Activated naive CD4-positive, alpha-beta T cell treated with anti-CD3 and anti-CD28 coated beads, Interleukin-2, amount 10 ng/mL, durations not matched to agents 7 days and 5 days (primary cell): Measurements from ENCODE around the gene PCDHA9.
"Not testable (repeated sequence)": the region's sequence is repeated elsewhere in the genome, so short reads cannot be mapped to it uniquely, and the experiment has no call there.

Source experiments
- CTCF ChIA-PET: fragments of 350-600 bp; sonication (Branson Sonifier 250); formaldehyde crosslinking; loops from one replicate; lab custom pipeline; 2021; ENCODE audit warnings: antibody characterized with exemption; lab: Charles Lee
- DNase-seq: peaks from one replicate; pipeline ENCODE4 v3.0.0-alpha.2; 2020
- H3K27ac Mint-ChIP-seq: one replicate; pipeline ENCODE4 v1.8.0; 2021; ENCODE audit warnings: mild to moderate bottlenecking, moderate library complexity, mixed read lengths
- H3K27me3 Mint-ChIP-seq: one replicate; pipeline ENCODE4 v1.8.0; 2021; ENCODE audit warnings: mild to moderate bottlenecking, mixed read lengths
- H3K36me3 Mint-ChIP-seq: one replicate; pipeline ENCODE4 v1.8.0; 2021; ENCODE audit warnings: mixed read lengths
- H3K4me1 Mint-ChIP-seq: one replicate; pipeline ENCODE4 v1.8.0; 2021; ENCODE audit warnings: mixed read lengths
- H3K4me3 Mint-ChIP-seq: one replicate; pipeline ENCODE4 v1.8.0; 2021; ENCODE audit warnings: mild to moderate bottlenecking, moderate library complexity, mixed read lengths
- H3K9me3 Mint-ChIP-seq: one replicate; pipeline ENCODE4 v1.8.0; 2021; ENCODE audit warnings: mixed read lengths

PCDHA9 gene

GRCh38 chr5:140848139-140849102 is at the start of gene PCDHA9:
PCDHA9 (plus strand) TSS chr5:140848382; CDS start chr5:140848496, 114 bp downstream.
- DNase-seq, CTCF ChIA-PET: not testable (repeated sequence)

GRCh38 chr5:140800816-140801493 is 47.2 kb upstream of the PCDHA9 start, which contains the start of gene PCDHA3:
PCDHA3 (plus strand) TSS chr5:140801057.
- H3K27ac Mint-ChIP-seq: peak within 1 kb of the TSS; percentile 49
- H3K36me3 Mint-ChIP-seq: peaks cover 2% of the 10 kb centered on the region
- DNase-seq: no peak
- H3K27me3 Mint-ChIP-seq: peaks cover 4% of the 10 kb centered on the region
- CTCF ChIA-PET: no interaction called here
- H3K4me3 Mint-ChIP-seq: peak within 1 kb of the TSS; percentile 10
- peaks cover 24% of the 10 kb centered on the region for H3K9me3 Mint-ChIP-seq
- H3K4me1 Mint-ChIP-seq: no peaks in the 10 kb centered on the region

More at GRCh38 chr5:140848139-140849102, at the start of gene PCDHA9:
- not testable (repeated sequence) for H3K27ac Mint-ChIP-seq, H3K27me3 Mint-ChIP-seq, H3K4me3 Mint-ChIP-seq, H3K36me3 Mint-ChIP-seq, H3K4me1 Mint-ChIP-seq
- peaks cover 15% of the 10 kb centered on the region for H3K9me3 Mint-ChIP-seq

- no peak overlapping the region for H3K27ac Mint-ChIP-seq
- peaks cover 23% of the 10 kb centered on the region for H3K9me3 Mint-ChIP-seq
- DNase-seq: no peak
- H3K4me1 Mint-ChIP-seq: no peaks in the 10 kb centered on the region
- CTCF ChIA-PET: no interaction called here
- peaks cover 4% of the 10 kb centered on the region for H3K27me3 Mint-ChIP-seq
- H3K4me3 Mint-ChIP-seq: no peak overlapping the region
- H3K36me3 Mint-ChIP-seq: peaks cover 2% of the 10 kb centered on the region
These were observed 46.7 kb upstream of the PCDHA9 start for GRCh38 chr5:140801494-140801841.

GRCh38 chr5:140802381-140802780 is 45.8 kb upstream of the PCDHA9 start:
- DNase-seq, CTCF ChIA-PET, H3K36me3 Mint-ChIP-seq, H3K4me3 Mint-ChIP-seq, H3K4me1 Mint-ChIP-seq, H3K27me3 Mint-ChIP-seq: not testable (repeated sequence)
- peaks cover 25% of the 10 kb centered on the region for H3K9me3 Mint-ChIP-seq
- H3K27ac Mint-ChIP-seq: peak overlapping the region; percentile 49

GRCh38 chr5:140802781-140803271 is 45.4 kb upstream of the PCDHA9 start:
- H3K9me3 Mint-ChIP-seq: peaks cover 29% of the 10 kb centered on the region
- peaks cover 3% of the 10 kb centered on the region for H3K36me3 Mint-ChIP-seq
- no peak overlapping the region for H3K4me3 Mint-ChIP-seq
- H3K27ac Mint-ChIP-seq: peak overlapping the region; percentile 7
- no peaks in the 10 kb centered on the region for H3K4me1 Mint-ChIP-seq
- CTCF ChIA-PET: no interaction called here
- peaks cover 10% of the 10 kb centered on the region for H3K27me3 Mint-ChIP-seq
- DNase-seq: no peak

- no peaks in the 10 kb centered on the region for H3K4me1 Mint-ChIP-seq
- CTCF ChIA-PET: interaction anchor here (0.9 to 1.3 kb wide), 3 partner anchors 12 to 57 kb away, joined by 3 read pairs; no protein-coding TSS in a partner anchor
- DNase-seq: peak; percentile 45
- H3K9me3 Mint-ChIP-seq: peaks cover 28% of the 10 kb centered on the region
- H3K36me3 Mint-ChIP-seq: peaks cover 3% of the 10 kb centered on the region
- no peak within 1 kb of the TSS for H3K27ac Mint-ChIP-seq
- peaks cover 11% of the 10 kb centered on the region for H3K27me3 Mint-ChIP-seq
- no peak within 1 kb of the TSS for H3K4me3 Mint-ChIP-seq
These were observed 41.1 kb upstream of the PCDHA9 start, which contains the start of gene PCDHA4 for GRCh38 chr5:140806834-140807775. PCDHA4 (plus strand) TSS chr5:140807068.

DNA sequence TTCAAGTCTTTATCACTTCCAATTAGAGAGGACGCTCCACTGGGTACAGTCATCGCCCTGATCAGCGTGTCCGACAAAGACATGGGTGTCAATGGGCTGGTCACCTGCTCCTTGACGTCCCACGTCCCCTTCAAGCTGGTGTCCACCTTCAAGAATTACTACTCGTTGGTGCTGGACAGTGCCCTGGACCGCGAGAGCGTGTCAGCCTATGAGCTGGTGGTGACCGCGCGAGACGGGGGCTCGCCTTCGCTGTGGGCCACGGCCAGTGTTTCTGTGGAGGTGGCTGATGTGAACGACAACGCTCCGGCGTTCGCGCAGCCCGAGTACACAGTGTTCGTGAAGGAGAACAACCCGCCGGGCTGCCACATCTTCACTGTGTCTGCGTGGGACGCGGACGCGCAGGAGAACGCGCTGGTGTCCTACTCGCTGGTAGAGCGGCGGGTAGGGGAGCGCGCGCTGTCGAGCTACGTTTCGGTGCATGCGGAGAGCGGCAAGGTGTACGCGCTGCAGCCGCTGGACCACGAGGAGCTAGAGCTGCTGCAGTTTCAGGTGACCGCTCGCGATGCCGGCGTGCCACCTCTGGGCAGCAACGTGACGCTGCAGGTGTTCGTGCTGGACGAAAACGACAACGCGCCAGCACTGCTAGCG is 39.8 kb upstream of the PCDHA9 start:
- H3K27me3 Mint-ChIP-seq: peaks cover 11% of the 10 kb centered on the region
- H3K9me3 Mint-ChIP-seq: peaks cover 29% of the 10 kb centered on the region
- not testable (repeated sequence) for DNase-seq, H3K27ac Mint-ChIP-seq, H3K36me3 Mint-ChIP-seq, H3K4me3 Mint-ChIP-seq, H3K4me1 Mint-ChIP-seq
- CTCF ChIA-PET: interaction anchor here (0.9 to 1.1 kb wide), 2 partner anchors 25 to 56 kb away, joined by 3 read pairs; no protein-coding TSS in a partner anchor

DNA sequence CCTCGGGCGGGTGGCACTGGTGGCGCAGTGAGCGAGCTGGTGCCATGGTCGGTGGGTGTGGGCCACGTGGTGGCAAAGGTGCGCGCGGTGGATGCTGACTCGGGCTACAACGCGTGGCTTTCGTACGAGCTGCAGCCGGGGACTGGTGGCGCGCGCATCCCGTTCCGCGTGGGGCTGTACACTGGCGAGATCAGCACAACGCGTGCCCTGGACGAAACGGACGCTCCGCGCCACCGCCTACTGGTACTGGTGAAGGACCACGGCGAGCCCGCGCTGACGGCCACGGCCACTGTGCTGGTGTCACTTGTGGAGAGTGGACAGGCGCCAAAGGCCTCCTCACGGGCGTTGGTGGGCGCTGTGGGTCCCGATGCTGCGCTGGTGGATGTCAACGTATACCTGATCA is 39.3 kb upstream of the PCDHA9 start:
- Mint-ChIP-seq H3K9me3 (peaks cover 28% of the 10 kb centered on the region), H3K27ac (no peak overlapping the region), H3K27me3 (peaks cover 11% of the 10 kb centered on the region), H3K36me3 (peaks cover 1% of the 10 kb centered on the region), H3K4me3 (no peak overlapping the region), H3K4me1 (no peaks in the 10 kb centered on the region)
- DNase-seq: no peak
- CTCF ChIA-PET: no interaction called here

DNA sequence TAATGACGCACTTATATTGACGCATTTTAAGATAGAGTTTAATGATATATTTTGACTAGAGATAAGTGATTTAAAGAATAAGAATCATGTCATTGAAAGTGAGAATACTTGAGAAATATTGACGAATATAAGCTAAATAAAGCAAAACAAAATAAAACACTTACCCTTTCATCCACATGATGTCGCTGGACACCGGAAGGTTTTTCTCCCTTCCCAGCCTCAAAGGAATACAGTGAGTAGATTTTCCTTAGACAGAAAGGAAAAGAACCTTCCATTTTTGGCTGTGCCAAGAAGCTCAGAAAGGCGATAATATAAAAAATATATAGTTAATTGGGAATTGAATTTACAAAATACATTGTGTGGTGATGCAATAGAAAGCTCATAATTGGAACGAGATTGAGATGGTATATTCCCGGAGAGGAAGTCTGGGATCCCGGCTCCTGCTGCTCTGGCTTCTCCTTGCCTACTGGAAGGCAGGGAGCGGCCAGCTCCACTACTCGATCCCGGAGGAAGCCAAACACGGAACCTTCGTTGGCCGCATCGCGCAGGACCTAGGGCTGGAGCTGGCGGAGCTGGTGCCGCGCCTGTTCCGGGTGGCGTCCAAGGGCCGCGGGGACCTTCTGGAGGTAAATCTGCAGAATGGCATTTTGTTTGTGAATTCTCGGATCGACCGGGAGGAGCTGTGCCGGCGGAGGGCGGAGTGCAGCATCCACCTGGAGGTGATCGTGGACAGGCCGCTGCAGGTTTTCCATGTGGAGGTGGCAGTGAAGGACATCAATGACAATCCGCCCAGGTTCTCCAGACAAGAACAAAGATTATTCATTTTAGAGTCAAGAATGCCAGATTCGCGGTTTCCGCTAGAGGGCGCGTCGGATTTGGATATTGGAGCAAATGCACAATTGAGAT is 26.6 kb upstream of the PCDHA9 start, which contains the start of gene PCDHA5:
Gene PCDHA5 (plus strand): TSS at position 239 of the 906 bp plus-strand sequence.
- Mint-ChIP-seq H3K4me1 (no peaks in the 10 kb centered on the region), H3K36me3 (no peaks in the 10 kb centered on the region), H3K9me3 (peaks cover 10% of the 10 kb centered on the region), H3K4me3 (no peak within 1 kb of the TSS), H3K27me3 (peaks cover 3% of the 10 kb centered on the region), H3K27ac (no peak within 1 kb of the TSS)
- CTCF ChIA-PET: interaction anchor here (0.9 to 1.2 kb wide), 2 partner anchors 12 to 549 kb away, joined by 3 read pairs; no protein-coding TSS in a partner anchor
- peak; percentile 50 for DNase-seq

GRCh38 chr5:140822281-140822629 is 25.9 kb upstream of the PCDHA9 start:
- no peaks in the 10 kb centered on the region for H3K4me1 Mint-ChIP-seq
- H3K9me3 Mint-ChIP-seq: peaks cover 13% of the 10 kb centered on the region
- H3K27ac Mint-ChIP-seq: no peak overlapping the region
- peaks cover 3% of the 10 kb centered on the region for H3K27me3 Mint-ChIP-seq
- no peaks in the 10 kb centered on the region for H3K36me3 Mint-ChIP-seq
- H3K4me3 Mint-ChIP-seq: no peak overlapping the region
- no peak for DNase-seq
- CTCF ChIA-PET: no interaction called here

GRCh38 chr5:140822969-140823368 is 25.2 kb upstream of the PCDHA9 start:
- H3K4me1 Mint-ChIP-seq, H3K27me3 Mint-ChIP-seq, H3K27ac Mint-ChIP-seq, DNase-seq, CTCF ChIA-PET, H3K36me3 Mint-ChIP-seq, H3K4me3 Mint-ChIP-seq: not testable (repeated sequence)
- peaks cover 15% of the 10 kb centered on the region for H3K9me3 Mint-ChIP-seq

DNA sequence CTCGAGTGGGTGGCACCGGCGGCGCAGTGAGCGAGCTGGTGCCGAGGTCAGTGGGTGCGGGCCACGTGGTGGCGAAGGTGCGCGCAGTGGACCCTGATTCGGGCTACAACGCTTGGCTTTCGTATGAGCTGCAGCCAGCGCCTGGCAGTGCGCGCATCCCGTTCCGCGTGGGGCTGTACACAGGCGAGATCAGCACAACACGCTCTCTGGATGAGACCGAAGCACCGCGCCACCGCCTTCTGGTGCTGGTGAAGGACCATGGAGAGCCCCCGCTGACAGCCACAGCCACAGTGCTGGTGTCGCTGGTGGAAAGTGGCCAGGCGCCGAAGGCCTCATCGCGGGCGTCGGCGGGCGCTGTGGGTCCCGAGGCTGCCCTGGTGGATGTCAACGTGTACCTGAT is 24.7 kb upstream of the PCDHA9 start:
- DNase-seq: no peak
- H3K27me3 Mint-ChIP-seq: peaks cover 10% of the 10 kb centered on the region
- H3K36me3 Mint-ChIP-seq: peaks cover 2% of the 10 kb centered on the region
- CTCF ChIA-PET: no interaction called here
- H3K27ac Mint-ChIP-seq: no peak overlapping the region
- H3K9me3 Mint-ChIP-seq: peaks cover 17% of the 10 kb centered on the region
- no peaks in the 10 kb centered on the region for H3K4me1 Mint-ChIP-seq
- no peak overlapping the region for H3K4me3 Mint-ChIP-seq
